ENCODE results near the gene FAM131C. TPM values are rescaled to one million over a fixed set of nuclear protein-coding genes. Genes with fewer than 3 reads are reported as not detected.
A peak's percentile ranks its signal among the peaks of the same experiment; 100 is the strongest.

The FAM131C gene
- total RNA-seq, 4 donors from 2014 or later = 0.28 to 0.85 TPM; not detected in 2

GRCh38 chr1:16017076-16017460 lies 56.4 kb downstream of the FAM131C start:
- Histone ChIP-seq H3K9me3 (no peaks in the 10 kb centered on the region), H3K27me3 (no peaks in the 10 kb centered on the region), H3K4me3 (peak overlapping the region; percentile 38 to 40), H3K27ac (peak overlapping the region; percentile 97), H3K36me3 (no peaks in the 10 kb centered on the region), H3K4me1 (peaks cover 20 to 37% of the 10 kb centered on the region in 2 donors)
- TF ChIP-seq POLR2A (IDR thresholded peaks at IDR 0.05) (no peak), CTCF (IDR thresholded peaks at IDR 0.05) (no peak)
- intact Hi-C loops (cut with DNase I; ENCODE audit: low total_unique reads) = no loop called here
- DNase-seq = no peak

GRCh38 chr1:16015960-16016901 lies 57.2 kb downstream of the FAM131C start:
- Histone ChIP-seq H3K27me3 (no peaks in the 10 kb centered on the region), H3K4me3 (peak overlapping the region; percentile 38 to 40), H3K4me1 (peaks cover 20 to 37% of the 10 kb centered on the region in 2 donors), H3K9me3 (no peaks in the 10 kb centered on the region), H3K36me3 (no peaks in the 10 kb centered on the region), H3K27ac (peak overlapping the region; percentile 97)
- TF ChIP-seq POLR2A (IDR thresholded peaks at IDR 0.05) = peak in 1 of 2 donors; percentile 39
- TF ChIP-seq CTCF (IDR thresholded peaks at IDR 0.05) = no peak
- intact Hi-C loops (cut with DNase I; ENCODE audit: low total_unique reads) = no loop called here
- peak; percentile 67 to 75 for DNase-seq

GRCh38 chr1:16015491-16015890 lies 58.0 kb downstream of the FAM131C start:
- Histone ChIP-seq H3K4me3 (peak overlapping the region in 1 of 2 donors; percentile 40), H3K36me3 (no peaks in the 10 kb centered on the region), H3K27me3 (no peaks in the 10 kb centered on the region), H3K4me1 (peaks cover 20 to 37% of the 10 kb centered on the region in 2 donors), H3K9me3 (no peaks in the 10 kb centered on the region), H3K27ac (peak overlapping the region; percentile 97)
- DNase-seq = no peak
- no peak for TF ChIP-seq CTCF (IDR thresholded peaks at IDR 0.05)
- TF ChIP-seq POLR2A (IDR thresholded peaks at IDR 0.05) = no peak
- intact Hi-C loops (cut with DNase I; ENCODE audit: low total_unique reads) = no loop called here

GRCh38 chr1:16014509-16015482 lies 58.7 kb downstream of the FAM131C start:
- Histone ChIP-seq H3K27ac (peak overlapping the region; percentile 97), H3K36me3 (no peaks in the 10 kb centered on the region), H3K4me3 (no peak overlapping the region), H3K9me3 (no peaks in the 10 kb centered on the region), H3K4me1 (peaks cover 20 to 37% of the 10 kb centered on the region in 2 donors), H3K27me3 (no peaks in the 10 kb centered on the region)
- TF ChIP-seq CTCF (IDR thresholded peaks at IDR 0.05) (no peak), POLR2A (IDR thresholded peaks at IDR 0.05) (no peak)
- intact Hi-C loops (cut with DNase I; ENCODE audit: low total_unique reads) = no loop called here
- peak; percentile 81 to 90 for DNase-seq
